Neural progenitor cell (in vitro differentiated cells): ENCODE data around the gene UGT1A3.

ENCODE experiments used
- EZH2 ChIP-seq: fragments of 200-600 bp; sonication (generic); IDR thresholded peaks from 2 replicates; pipeline ENCODE4 v1.6.1; 2017; ENCODE audit warnings: antibody characterized with exemption, mild to moderate bottlenecking, moderate library complexity
- EZH2phosphoT487 ChIP-seq: fragments of 200-600 bp; sonication (generic); IDR thresholded peaks from 2 replicates; pipeline ENCODE4 v1.6.1; 2017; ENCODE audit warnings: antibody characterized with exemption
- TF ChIP-seq, protein P1 (sequence below): fragments of 200-600 bp; sonication (generic); IDR thresholded peaks from 2 replicates; pipeline ENCODE4 v1.5.1; 2017; ENCODE audit warnings: antibody characterized with exemption, mild to moderate bottlenecking

GRCh38 chr2:233811087-233811486, 82.2 kb downstream of the UGT1A3 start:
- no peak for TF ChIP-seq EZH2
- TF ChIP-seq, protein P1, sequence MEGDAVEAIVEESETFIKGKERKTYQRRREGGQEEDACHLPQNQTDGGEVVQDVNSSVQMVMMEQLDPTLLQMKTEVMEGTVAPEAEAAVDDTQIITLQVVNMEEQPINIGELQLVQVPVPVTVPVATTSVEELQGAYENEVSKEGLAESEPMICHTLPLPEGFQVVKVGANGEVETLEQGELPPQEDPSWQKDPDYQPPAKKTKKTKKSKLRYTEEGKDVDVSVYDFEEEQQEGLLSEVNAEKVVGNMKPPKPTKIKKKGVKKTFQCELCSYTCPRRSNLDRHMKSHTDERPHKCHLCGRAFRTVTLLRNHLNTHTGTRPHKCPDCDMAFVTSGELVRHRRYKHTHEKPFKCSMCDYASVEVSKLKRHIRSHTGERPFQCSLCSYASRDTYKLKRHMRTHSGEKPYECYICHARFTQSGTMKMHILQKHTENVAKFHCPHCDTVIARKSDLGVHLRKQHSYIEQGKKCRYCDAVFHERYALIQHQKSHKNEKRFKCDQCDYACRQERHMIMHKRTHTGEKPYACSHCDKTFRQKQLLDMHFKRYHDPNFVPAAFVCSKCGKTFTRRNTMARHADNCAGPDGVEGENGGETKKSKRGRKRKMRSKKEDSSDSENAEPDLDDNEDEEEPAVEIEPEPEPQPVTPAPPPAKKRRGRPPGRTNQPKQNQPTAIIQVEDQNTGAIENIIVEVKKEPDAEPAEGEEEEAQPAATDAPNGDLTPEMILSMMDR = no peak
- no peak for TF ChIP-seq EZH2phosphoT487
